Measurements from ENCODE around the gene UNC5C. TPM values are rescaled to one million over a fixed set of nuclear protein-coding genes. Genes with fewer than 3 reads are reported as not detected.

The UNC5C gene
- total and polyA plus RNA-seq, 2 of the 8 experiments (the other 6 are each of a cell fraction or from before 2014, with no cell fraction given): 0.30 to 1.3 TPM

DNA sequence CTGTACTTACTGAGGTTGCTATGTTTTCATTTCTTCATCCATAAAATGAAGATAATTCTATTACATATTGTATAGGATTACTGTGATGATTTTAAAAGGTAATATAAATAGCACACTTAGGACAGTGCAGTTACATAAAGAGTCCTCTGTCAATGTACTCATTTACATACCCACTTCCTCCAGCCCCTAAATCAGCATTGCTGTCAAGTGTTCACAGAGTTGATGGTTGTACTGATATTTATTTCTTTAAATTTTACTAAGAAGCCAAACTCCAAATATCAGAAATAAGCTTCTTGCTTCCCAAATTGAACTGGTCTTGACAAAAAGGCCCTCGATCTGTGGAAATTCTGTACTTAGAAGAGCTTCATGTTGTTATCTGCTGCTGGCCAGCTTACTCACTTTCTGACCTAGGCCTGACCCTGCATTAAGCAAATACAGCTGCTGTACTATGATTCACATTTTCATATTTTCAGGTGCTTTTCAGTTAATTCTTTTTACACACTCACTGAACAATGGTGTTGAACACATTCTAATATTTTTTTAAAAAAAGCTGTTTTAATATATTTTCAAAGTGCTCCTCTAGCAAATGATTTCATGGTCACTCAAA lies 259.6 kb downstream of the UNC5C start:
- Histone ChIP-seq H4K8ac (ENCODE audit: extremely low read depth, insufficient read depth, low read length) (no peak overlapping the region), H3K79me1 (ENCODE audit: low read depth, low read length) (no peaks in the 10 kb centered on the region), H3K4ac (replicated peaks; ENCODE audit: insufficient read length, low read depth, low read length) (no peak overlapping the region), H4K5ac (ENCODE audit: insufficient read length, low read depth, low read length) (no peak overlapping the region), H3K27me3 (replicated peaks in 1 of 4; ENCODE audit: control insufficient read depth in 3 of 4, extremely low read depth in 1 of 4, insufficient read depth in 3 of 4, low read length in 3 of 4) (no peaks in the 10 kb centered on the region; a peak in 1 of 7 replicates), H3K36me3 (ENCODE audit: control insufficient read depth in 2 of 4, insufficient read depth in 4 of 4, low read length in 3 of 4) (no peaks in the 10 kb centered on the region), H4K91ac (replicated peaks; ENCODE audit: insufficient read length, low read length) (no peak overlapping the region), H3K27ac (ENCODE audit: low read depth, low read length) (no peak overlapping the region), H2BK120ac (replicated peaks; ENCODE audit: low read depth, low read length) (no peak overlapping the region), H3K56ac (replicated peaks; ENCODE audit: insufficient read length, low read depth, low read length) (no peak overlapping the region), H3K79me2 (ENCODE audit: control insufficient read depth in 1 of 2, insufficient read depth in 2 of 2, low read length in 2 of 2) (no peaks in the 10 kb centered on the region), H3K4me2 (ENCODE audit: insufficient read depth in 1 of 2, low read depth in 2 of 2, low read length in 2 of 2) (no peak overlapping the region), H2AFZ (ENCODE audit: low read length) (no peak overlapping the region), H3K23ac (ENCODE audit: insufficient read length) (no peak overlapping the region), H3K9me3 (ENCODE audit: insufficient read depth in 2 of 2, low read depth in 1 of 2, low read length in 1 of 2) (peaks cover 2 to 4% of the 10 kb centered on the region in 2 experiments; a peak in 3 of 4 replicates), H2BK20ac (ENCODE audit: low read length) (no peak overlapping the region), H3K18ac (ENCODE audit: extremely low read depth, low read length) (no peak overlapping the region), H3K14ac (ENCODE audit: insufficient read length) (no peak overlapping the region), H2BK5ac (ENCODE audit: low read depth, low read length) (no peak overlapping the region), H2BK12ac (ENCODE audit: low read depth, low read length) (no peak overlapping the region), H3K4me3 (ENCODE audit: extremely low read depth in 1 of 4, insufficient read depth in 2 of 4, low read depth in 3 of 4, low read length in 4 of 4) (no peak overlapping the region), H3K4me1 (replicated peaks in 1 of 4; ENCODE audit: control insufficient read depth in 3 of 4, insufficient read depth in 4 of 4, low read length in 3 of 4) (peaks cover 0 to 4% (median 1%) of the 10 kb centered on the region in 4 experiments; a peak in 1 of 7 replicates), H3K9ac (replicated peaks in 1 of 4; ENCODE audit: extremely low read depth in 1 of 4, low read depth in 3 of 4, low read length in 3 of 4) (no peak overlapping the region), H3K23me2 (ENCODE audit: low read depth, low read length) (no peaks in the 10 kb centered on the region), H4K20me1 (replicated peaks in 1 of 2; ENCODE audit: control insufficient read depth in 1 of 2, insufficient read depth in 2 of 2, low read length in 2 of 2) (no peaks in the 10 kb centered on the region), H2BK15ac (ENCODE audit: low read length) (no peak overlapping the region), H2AK5ac (ENCODE audit: low read depth, low read length) (no peak overlapping the region)
- ChIA-PET POLR2A (ENCODE audit: partially characterized antibody) (no interaction called here), CTCF (ENCODE audit: partially characterized antibody) (interaction anchor here (0.8 to 1.0 kb wide), 2 partner anchors 8 to 97 kb away, joined by 3 read pairs; no protein-coding TSS in a partner anchor)
- DNase-seq (ENCODE audit: low read depth in 1 of 2, low spot score in 2 of 2): no peak
- no peak for FAIRE-seq
- TF ChIP-seq SUZ12 (IDR thresholded peaks at IDR 0.05; ENCODE audit: low read length) (no peak), RNF2 (IDR thresholded peaks at IDR 0.05; ENCODE audit: borderline replicate concordance, low read depth, low read length, missing control alignments, poor library complexity, severe bottlenecking) (no peak), EZH2 (IDR thresholded peaks at IDR 0.05; ENCODE audit: low read depth, low read length, severe bottlenecking) (no peak), KDM4A (IDR thresholded peaks at IDR 0.05; ENCODE audit: low read depth, low read length, severe bottlenecking) (no peak), MAFK (IDR thresholded peaks at IDR 0.05; ENCODE audit: low read depth, low read length) (no peak), SP1 (IDR thresholded peaks at IDR 0.05; ENCODE audit: low read depth, low read length) (no peak)
- TF ChIP-seq, protein P1, sequence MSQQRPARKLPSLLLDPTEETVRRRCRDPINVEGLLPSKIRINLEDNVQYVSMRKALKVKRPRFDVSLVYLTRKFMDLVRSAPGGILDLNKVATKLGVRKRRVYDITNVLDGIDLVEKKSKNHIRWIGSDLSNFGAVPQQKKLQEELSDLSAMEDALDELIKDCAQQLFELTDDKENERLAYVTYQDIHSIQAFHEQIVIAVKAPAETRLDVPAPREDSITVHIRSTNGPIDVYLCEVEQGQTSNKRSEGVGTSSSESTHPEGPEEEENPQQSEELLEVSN (IDR thresholded peaks at IDR 0.05): no peak
- TF ChIP-seq, protein P2, sequence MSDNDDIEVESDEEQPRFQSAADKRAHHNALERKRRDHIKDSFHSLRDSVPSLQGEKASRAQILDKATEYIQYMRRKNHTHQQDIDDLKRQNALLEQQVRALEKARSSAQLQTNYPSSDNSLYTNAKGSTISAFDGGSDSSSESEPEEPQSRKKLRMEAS (IDR thresholded peaks at IDR 0.05): no peak
- 95% methylated on average over 1 of the region's 1 CpG; no CpG with 5 or more reads in 1 of the 2 experiments for WGBS, 2 experiments (ENCODE audit: extremely low coverage in 1 of 2, insufficient coverage in 1 of 2, insufficient read length in 1 of 2, insufficient replicate concordance in 2 of 2, low coverage in 1 of 2, low lambda C conversion rate in 2 of 2, missing lambda C conversion rate in 1 of 2)
